Measurements from ENCODE around the gene LRP4.
A peak's percentile ranks its signal among the peaks of the same experiment; 100 is the strongest.
"Not testable (repeated sequence)": the region's sequence is repeated elsewhere in the genome, so short reads cannot be mapped to it uniquely, and the experiment has no call there.

The LRP4 gene

GRCh38 chr11:46927928-46928327 lies 9.6 kb upstream of the LRP4 start:
- not testable (repeated sequence) for DNase-seq (ENCODE audit: low spot score)

GRCh38 chr11:46920755-46921154 lies 2.4 kb upstream of the LRP4 start:
- peak; percentile 99 for DNase-seq (ENCODE audit: low spot score)

- DNase-seq (ENCODE audit: low spot score): no peak
Measured at GRCh38 chr11:46918788-46919513, 601 bp upstream of the LRP4 start.

- DNase-seq (ENCODE audit: low spot score): no peak
Measured at GRCh38 chr11:46917762-46918082, 628 bp downstream of the LRP4 start.

GRCh38 chr11:46917109-46917761 lies 1.1 kb downstream of the LRP4 start:
- no peak for DNase-seq (ENCODE audit: low spot score)

- peak; percentile 70 for DNase-seq (ENCODE audit: low spot score)
Measured at GRCh38 chr11:46916286-46917108, 1.9 kb downstream of the LRP4 start.

- no peak for DNase-seq (ENCODE audit: low spot score)
Measured at GRCh38 chr11:46914910-46915309, 3.4 kb downstream of the LRP4 start.

- peak; percentile 98 for DNase-seq (ENCODE audit: low spot score)
Measured at GRCh38 chr11:46914363-46914762, 4.0 kb downstream of the LRP4 start.

GRCh38 chr11:46913484-46913883 lies 4.9 kb downstream of the LRP4 start:
- no peak for DNase-seq (ENCODE audit: low spot score)

- DNase-seq (ENCODE audit: low spot score): peak; percentile 35
Measured at GRCh38 chr11:46912526-46913150, 5.7 kb downstream of the LRP4 start.

GRCh38 chr11:46907606-46908005 lies 10.7 kb downstream of the LRP4 start:
- DNase-seq (ENCODE audit: low spot score): no peak

GRCh38 chr11:46906609-46907041 lies 11.7 kb downstream of the LRP4 start:
- no peak for DNase-seq (ENCODE audit: low spot score)

- no peak for DNase-seq (ENCODE audit: low spot score)
Measured at GRCh38 chr11:46905806-46906205, 12.5 kb downstream of the LRP4 start.

- no peak for DNase-seq (ENCODE audit: low spot score)
Measured at GRCh38 chr11:46903846-46904245, 14.5 kb downstream of the LRP4 start.

GRCh38 chr11:46902694-46903093 lies 15.7 kb downstream of the LRP4 start:
- DNase-seq (ENCODE audit: low spot score): no peak

- DNase-seq (ENCODE audit: low spot score): no peak
Measured at GRCh38 chr11:46901156-46901555, 17.2 kb downstream of the LRP4 start.

GRCh38 chr11:46900091-46900746 lies 18.1 kb downstream of the LRP4 start:
- DNase-seq (ENCODE audit: low spot score): peak; percentile 50

GRCh38 chr11:46899501-46900025 lies 18.8 kb downstream of the LRP4 start:
- DNase-seq (ENCODE audit: low spot score): no peak

- no peak for DNase-seq (ENCODE audit: low spot score)
Measured at GRCh38 chr11:46898396-46899095, 19.8 kb downstream of the LRP4 start.

- peak; percentile 57 for DNase-seq (ENCODE audit: low spot score)
Measured at GRCh38 chr11:46896719-46897406, 21.5 kb downstream of the LRP4 start.

All from kidney tubule cell (primary cell).